NCI-H1694 (cell line): Measurements from ENCODE around the gene DPAGT1.
"Not testable (repeated sequence)": the region's sequence is repeated elsewhere in the genome, so short reads cannot be mapped to it uniquely, and the experiment has no call there.

Experiments
- DNase-seq: peaks from one replicate; lab custom pipeline; 2025; lab: John Stamatoyannopoulos, UW

The DPAGT1 gene

GRCh38 chr11:119115484-119116234, 14.0 kb upstream of the DPAGT1 start:
- no peak for DNase-seq

- DNase-seq, result no peak
These were observed 12.7 kb upstream of the DPAGT1 start for GRCh38 chr11:119114351-119114750.

GRCh38 chr11:119113716-119114115, 12.1 kb upstream of the DPAGT1 start:
- no peak for DNase-seq

GRCh38 chr11:119112314-119113020, 10.8 kb upstream of the DPAGT1 start:
- no peak for DNase-seq

- no peak for DNase-seq
These were observed 9.8 kb upstream of the DPAGT1 start for GRCh38 chr11:119111361-119111925.

GRCh38 chr11:119110439-119110838, 8.8 kb upstream of the DPAGT1 start:
- no peak for DNase-seq

GRCh38 chr11:119109843-119110242, 8.2 kb upstream of the DPAGT1 start:
- no peak for DNase-seq

GRCh38 chr11:119108857-119109221, 7.2 kb upstream of the DPAGT1 start:
- DNase-seq, result no peak

- no peak for DNase-seq
These were observed 6.6 kb upstream of the DPAGT1 start for GRCh38 chr11:119108146-119108856.

GRCh38 chr11:119107538-119108145, 6.0 kb upstream of the DPAGT1 start:
- DNase-seq, result no peak

GRCh38 chr11:119106564-119107537, 5.2 kb upstream of the DPAGT1 start, which contains the start of gene C2CD2L:
C2CD2L (plus strand) TSS chr11:119107344; CDS start chr11:119107742, 398 bp downstream.
- DNase-seq, result peak; percentile 43

GRCh38 chr11:119103793-119104192, 2.1 kb upstream of the DPAGT1 start:
- peak; percentile 29 for DNase-seq

- not testable (repeated sequence) for DNase-seq
These were observed 1.6 kb upstream of the DPAGT1 start for GRCh38 chr11:119103161-119103664.

GRCh38 chr11:119100994-119101758, 477 bp downstream of the DPAGT1 start:
- DNase-seq, result no peak

- peak; percentile 8 for DNase-seq
These were observed 1.2 kb downstream of the DPAGT1 start for GRCh38 chr11:119100246-119100970.

GRCh38 chr11:119099711-119100110, 1.9 kb downstream of the DPAGT1 start:
- DNase-seq, result no peak

- peak; percentile 88 for DNase-seq
These were observed 6.4 kb downstream of the DPAGT1 start for GRCh38 chr11:119095066-119095880.

- no peak for DNase-seq
These were observed 6.9 kb downstream of the DPAGT1 start for GRCh38 chr11:119094816-119095065.
